Smooth muscle cell (in vitro differentiated cells): ENCODE results near the gene SCUBE3. TPM values are rescaled to one million over a fixed set of nuclear protein-coding genes. Genes with fewer than 3 reads are reported as not detected.

ENCODE experiments used
- DNase-seq: peaks from one replicate; lab custom pipeline; 2025; ENCODE audit not compliant: unreplicated experiment; lab: John Stamatoyannopoulos, UW
- H2AFZ ChIP-seq: fragments of 200-600 bp; sonication (generic); 2 replicates; pipeline ENCODE4 v1.6.0; 2016; ENCODE audit warnings: antibody characterized with exemption, low read depth, mild to moderate bottlenecking
- H3F3A ChIP-seq: fragments of 200-600 bp; sonication (generic); 2 replicates; pipeline ENCODE4 v1.6.0; 2017; ENCODE audit warnings: antibody characterized with exemption, low read depth
- H3K27ac ChIP-seq: fragments of 200-600 bp; sonication (generic); 2 replicates; pipeline ENCODE4 v1.5.1; 2016; ENCODE audit warnings: low read depth, mild to moderate bottlenecking
- H3K27me3 ChIP-seq: fragments of 200-600 bp; sonication (generic); 2 replicates; pipeline ENCODE4 v1.6.1; 2016; ENCODE audit warnings: low read depth, mild to moderate bottlenecking
- H3K36me3 ChIP-seq: fragments of 200-600 bp; sonication (generic); 2 replicates; pipeline ENCODE4 v1.5.1; 2016; ENCODE audit warnings: low read depth
- H3K4me1 ChIP-seq: fragments of 200-600 bp; sonication (generic); 2 replicates; pipeline ENCODE4 v1.5.1; 2016; ENCODE audit warnings: low read depth
- H3K4me2 ChIP-seq: fragments of 200-600 bp; sonication (generic); 2 replicates; pipeline ENCODE4 v1.6.0; 2016; ENCODE audit warnings: mild to moderate bottlenecking
- H3K4me3 ChIP-seq: fragments of 200-600 bp; sonication (generic); 2 replicates; pipeline ENCODE4 v1.5.1; 2016; ENCODE audit warnings: mild to moderate bottlenecking
- H3K79me2 ChIP-seq: fragments of 200-600 bp; sonication (generic); 2 replicates; pipeline ENCODE4 v1.6.0; 2016; ENCODE audit warnings: low read depth, mild to moderate bottlenecking
- H3K9ac ChIP-seq: fragments of 200-600 bp; sonication (generic); 2 replicates; pipeline ENCODE4 v1.6.0; 2016; ENCODE audit warnings: low read depth
- H3K9me3 ChIP-seq: fragments of 200-600 bp; sonication (generic); replicated peaks from 2 replicates; pipeline ENCODE4 v1.5.1; 2016; ENCODE audit warnings: low read depth
- H4K20me1 ChIP-seq: fragments of 200-600 bp; sonication (generic); 2 replicates; pipeline ENCODE4 v1.6.0; 2016; ENCODE audit warnings: low read depth
- WGBS: methylation state at CpG from one replicate; pipeline ENCODE4 v1.1.7; 2016; ENCODE audit warnings: low lambda C conversion rate; 5-methylcytosine and 5-hydroxymethylcytosine counted together
- polyA plus RNA-seq: library from polyadenylated mRNA; unstranded; fragments of >200 nt; fragmentation: Nextera tagmentation; extraction: Ambion mirVana; gene quantifications from 2 replicates; pipeline ENCODE4 v1.2.1, GENCODE V29; 2016
- total RNA-seq: library from RNA; depleted of rRNA; stranded (reverse); fragments of >200 nt; gene quantifications from 2 replicates; pipeline ENCODE4 v1.2.3, GENCODE V29; 2014
- TF ChIP-seq, protein P1 (sequence below): fragments of 200-600 bp; sonication (generic); IDR thresholded peaks from 2 replicates; pipeline ENCODE4 v1.5.1; 2017; ENCODE audit warnings: borderline replicate concordance, mild to moderate bottlenecking, antibody characterized with exemption; ENCODE audit not compliant: insufficient read depth, poor library complexity, severe bottlenecking

SCUBE3 gene
- total and polyA plus RNA-seq, 2 experiments from 2014 or later, result 14.6 to 18.0 TPM

DNA sequence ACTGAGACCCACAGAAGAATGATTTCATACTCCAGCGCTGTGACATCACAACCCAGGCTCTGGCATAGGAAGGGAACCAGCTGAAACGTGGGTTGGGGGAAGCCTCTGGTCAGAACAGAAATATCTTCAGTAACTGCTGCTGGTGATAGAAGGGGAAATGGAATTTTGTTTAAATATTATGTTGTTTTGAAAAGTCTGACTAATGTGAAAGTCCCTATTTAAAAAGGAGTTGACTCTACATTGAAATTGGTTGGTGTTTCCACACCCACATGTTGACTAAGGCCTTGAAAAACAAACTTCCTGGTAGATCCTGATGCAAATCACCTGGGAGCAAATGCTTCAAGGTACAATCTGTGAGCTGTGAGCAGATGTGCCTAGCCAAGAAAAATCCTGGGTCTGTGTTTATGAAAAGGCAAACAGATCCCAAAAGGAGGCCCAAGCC is 48.1 kb upstream of the SCUBE3 start:
- Histone ChIP-seq H3K9ac (no peak overlapping the region), H3K36me3 (no peaks in the 10 kb centered on the region), H3K79me2 (no peaks in the 10 kb centered on the region), H3K9me3 (no peaks in the 10 kb centered on the region), H3K27me3 (no peaks in the 10 kb centered on the region), H3K27ac (no peak overlapping the region), H3K4me2 (no peak overlapping the region), H3F3A (no peaks in the 10 kb centered on the region), H3K4me1 (peaks cover 4% of the 10 kb centered on the region), H2AFZ (no peak overlapping the region), H4K20me1 (no peaks in the 10 kb centered on the region), H3K4me3 (no peak overlapping the region)
- TF ChIP-seq, protein P1, sequence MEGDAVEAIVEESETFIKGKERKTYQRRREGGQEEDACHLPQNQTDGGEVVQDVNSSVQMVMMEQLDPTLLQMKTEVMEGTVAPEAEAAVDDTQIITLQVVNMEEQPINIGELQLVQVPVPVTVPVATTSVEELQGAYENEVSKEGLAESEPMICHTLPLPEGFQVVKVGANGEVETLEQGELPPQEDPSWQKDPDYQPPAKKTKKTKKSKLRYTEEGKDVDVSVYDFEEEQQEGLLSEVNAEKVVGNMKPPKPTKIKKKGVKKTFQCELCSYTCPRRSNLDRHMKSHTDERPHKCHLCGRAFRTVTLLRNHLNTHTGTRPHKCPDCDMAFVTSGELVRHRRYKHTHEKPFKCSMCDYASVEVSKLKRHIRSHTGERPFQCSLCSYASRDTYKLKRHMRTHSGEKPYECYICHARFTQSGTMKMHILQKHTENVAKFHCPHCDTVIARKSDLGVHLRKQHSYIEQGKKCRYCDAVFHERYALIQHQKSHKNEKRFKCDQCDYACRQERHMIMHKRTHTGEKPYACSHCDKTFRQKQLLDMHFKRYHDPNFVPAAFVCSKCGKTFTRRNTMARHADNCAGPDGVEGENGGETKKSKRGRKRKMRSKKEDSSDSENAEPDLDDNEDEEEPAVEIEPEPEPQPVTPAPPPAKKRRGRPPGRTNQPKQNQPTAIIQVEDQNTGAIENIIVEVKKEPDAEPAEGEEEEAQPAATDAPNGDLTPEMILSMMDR, result no peak
- DNase-seq, result no peak
- WGBS, result 81% methylated on average over 2 of the region's 2 CpGs

- no peaks in the 10 kb centered on the region for H3K9me3 ChIP-seq
- no peak overlapping the region for H2AFZ ChIP-seq
- H4K20me1 ChIP-seq, result no peaks in the 10 kb centered on the region
- H3K4me2 ChIP-seq, result no peak overlapping the region
- DNase-seq, result no peak
- no peak overlapping the region for H3K9ac ChIP-seq
- no peak overlapping the region for H3K27ac ChIP-seq
- H3K79me2 ChIP-seq, result no peaks in the 10 kb centered on the region
- TF ChIP-seq, protein P1, result no peak
- peaks cover 2% of the 10 kb centered on the region for H3K4me1 ChIP-seq
- no peaks in the 10 kb centered on the region for H3K36me3 ChIP-seq
- no peaks in the 10 kb centered on the region for H3K27me3 ChIP-seq
- WGBS, result 100% methylated on average over 2 of the region's 2 CpGs
- no peak overlapping the region for H3K4me3 ChIP-seq
- no peaks in the 10 kb centered on the region for H3F3A ChIP-seq
These were observed 47.6 kb upstream of the SCUBE3 start for GRCh38 chr6:35166116-35166515.

DNA sequence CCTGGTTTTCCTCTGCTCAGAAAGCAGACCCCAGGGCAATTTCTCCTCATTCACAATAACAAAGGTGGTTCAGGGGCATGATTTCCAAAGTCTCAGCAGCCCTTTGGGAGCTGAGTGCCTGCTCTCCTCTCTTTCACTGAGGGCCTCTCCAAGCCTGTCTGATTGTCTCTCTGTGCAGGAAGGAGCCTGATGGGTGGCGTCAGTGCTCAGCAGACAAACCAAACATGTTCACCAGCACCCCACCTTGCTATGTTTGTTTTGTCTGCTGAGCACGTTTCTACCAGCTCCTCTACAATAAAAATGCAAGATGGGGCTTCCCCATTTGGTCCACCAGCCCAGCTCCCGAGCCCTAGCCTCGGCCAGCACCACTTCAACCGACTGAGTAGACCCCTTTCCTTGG is 47.2 kb upstream of the SCUBE3 start:
- WGBS, result 89% methylated on average over 5 of the region's 5 CpGs
- Histone ChIP-seq H3K27me3 (no peaks in the 10 kb centered on the region), H3K9ac (no peak overlapping the region), H3K79me2 (no peaks in the 10 kb centered on the region), H3K36me3 (no peaks in the 10 kb centered on the region), H3F3A (no peaks in the 10 kb centered on the region), H3K4me2 (no peak overlapping the region), H3K4me1 (no peaks in the 10 kb centered on the region), H2AFZ (no peak overlapping the region), H4K20me1 (no peaks in the 10 kb centered on the region), H3K4me3 (no peak overlapping the region), H3K9me3 (no peaks in the 10 kb centered on the region), H3K27ac (no peak overlapping the region)
- no peak for DNase-seq
- TF ChIP-seq, protein P1, result no peak

DNA sequence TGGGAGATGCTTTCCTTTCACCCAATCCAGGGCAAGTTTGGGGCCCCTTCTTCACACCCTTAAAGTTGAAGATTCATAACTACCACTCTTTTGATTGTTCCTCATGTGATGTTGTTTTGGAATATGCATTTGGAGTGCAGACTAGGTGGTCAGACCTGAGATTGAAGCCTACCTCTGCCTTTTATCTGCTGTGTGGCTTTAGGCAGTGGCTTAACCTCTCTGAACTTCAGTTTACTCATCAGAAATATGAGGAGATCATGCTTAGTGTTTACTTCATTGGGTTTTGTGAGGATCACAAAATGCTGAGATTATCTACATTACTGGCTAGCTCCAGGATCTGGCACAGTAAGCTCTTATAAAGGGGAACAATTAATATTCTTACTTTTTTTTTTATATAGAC is 46.3 kb upstream of the SCUBE3 start:
- no peak overlapping the region for H3K9ac ChIP-seq
- TF ChIP-seq, protein P1, result no peak
- DNase-seq, result no peak
- no peak overlapping the region for H3K27ac ChIP-seq
- no peak overlapping the region for H3K4me2 ChIP-seq
- H3K4me1 ChIP-seq, result no peaks in the 10 kb centered on the region
- H4K20me1 ChIP-seq, result no peaks in the 10 kb centered on the region
- no peaks in the 10 kb centered on the region for H3K79me2 ChIP-seq
- no peaks in the 10 kb centered on the region for H3K27me3 ChIP-seq
- no peaks in the 10 kb centered on the region for H3F3A ChIP-seq
- H3K36me3 ChIP-seq, result no peaks in the 10 kb centered on the region
- H3K9me3 ChIP-seq, result no peaks in the 10 kb centered on the region
- H2AFZ ChIP-seq, result no peak overlapping the region
- no peak overlapping the region for H3K4me3 ChIP-seq
